RWPE2 (cell line): ENCODE measurements around the gene MLX.
A peak's percentile ranks its signal among the peaks of the same experiment; 100 is the strongest.

ENCODE experiments used
- ATAC-seq: fragments of 200-7000 bp; cut with Tn5 transposase; 3 replicates; pipeline ENCODE4 v1.9.1; 2021; ENCODE audit warnings: low read depth
- DNase-seq: peaks from one replicate; pipeline ENCODE4 v3.0.0-alpha.2; 2020; ENCODE audit warnings: low spot score
- H3K27ac ChIP-seq: fragments of 450-650 bp; 2 replicates; pipeline ENCODE4 v1.5.1; 2017; ENCODE audit warnings: mild to moderate bottlenecking; ENCODE audit not compliant: poor library complexity, severe bottlenecking
- H3K27me3 ChIP-seq: fragments of 250-450 bp; sonication (Bioruptor Pico); 2 replicates; pipeline ENCODE4 v1.5.1; 2021; ENCODE audit warnings: mild to moderate bottlenecking, moderate library complexity; ENCODE audit not compliant: insufficient read depth, poor library complexity, severe bottlenecking
- H3K36me3 ChIP-seq: fragments of 250-450 bp; sonication (Bioruptor Pico); 2 replicates; pipeline ENCODE4 v1.5.1; 2020; ENCODE audit warnings: low read depth, mild to moderate bottlenecking, moderate library complexity
- H3K4me1 ChIP-seq: fragments of 250-450 bp; sonication (Bioruptor Pico); 2 replicates; pipeline ENCODE4 v1.5.1; 2021; ENCODE audit warnings: mild to moderate bottlenecking, moderate library complexity; ENCODE audit not compliant: insufficient read depth, poor library complexity, severe bottlenecking
- H3K4me3 ChIP-seq: fragments of 250-450 bp; sonication (Bioruptor Pico); 2 replicates; pipeline ENCODE4 v1.5.1; 2021; ENCODE audit warnings: mild to moderate bottlenecking, moderate library complexity; ENCODE audit not compliant: severe bottlenecking
- H3K9me3 ChIP-seq: fragments of 250-450 bp; sonication (Bioruptor Pico); 2 replicates; pipeline ENCODE4 v1.5.1; 2021; ENCODE audit warnings: mild to moderate bottlenecking, moderate library complexity; ENCODE audit not compliant: severe bottlenecking
- TF ChIP-seq, protein P1 (sequence below): fragments of 450-650 bp; IDR thresholded peaks from one replicate; pipeline ENCODE4 v1.5.1; 2017; ENCODE audit warnings: mild to moderate bottlenecking, moderate library complexity; ENCODE audit not compliant: poor library complexity, severe bottlenecking

MLX gene

DNA sequence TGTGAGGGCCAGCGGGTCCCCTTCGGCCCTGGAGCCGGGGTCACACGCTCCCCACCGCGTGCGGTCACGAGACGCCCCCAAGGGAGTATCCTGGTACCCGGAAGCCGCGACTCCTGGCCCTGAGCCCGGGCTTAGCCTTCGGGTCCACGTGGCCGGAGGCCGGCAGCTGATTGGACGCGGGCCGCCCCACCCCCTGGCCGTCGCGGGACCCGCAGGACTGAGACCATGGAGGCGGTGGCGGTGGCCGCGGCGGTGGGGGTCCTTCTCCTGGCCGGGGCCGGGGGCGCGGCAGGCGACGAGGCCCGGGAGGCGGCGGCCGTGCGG lies 30.9 kb upstream of the MLX start, which contains the start of gene NAGLU:
TSS of gene NAGLU (plus strand) at position 194 of the 324 bp plus-strand sequence. CDS start at position 226, 32 bp downstream.
- Histone ChIP-seq H3K9me3 (no peaks in the 10 kb centered on the region), H3K27ac (peak within 1 kb of the TSS; percentile 78), H3K27me3 (no peaks in the 10 kb centered on the region), H3K4me1 (peaks cover 12% of the 10 kb centered on the region), H3K36me3 (peaks cover 5% of the 10 kb centered on the region; the same call in 1 of the 2 replicates), H3K4me3 (peak within 1 kb of the TSS; percentile 85)
- ATAC-seq (peak; percentile 77), DNase-seq (peak; percentile 85)
- TF ChIP-seq, protein P1, sequence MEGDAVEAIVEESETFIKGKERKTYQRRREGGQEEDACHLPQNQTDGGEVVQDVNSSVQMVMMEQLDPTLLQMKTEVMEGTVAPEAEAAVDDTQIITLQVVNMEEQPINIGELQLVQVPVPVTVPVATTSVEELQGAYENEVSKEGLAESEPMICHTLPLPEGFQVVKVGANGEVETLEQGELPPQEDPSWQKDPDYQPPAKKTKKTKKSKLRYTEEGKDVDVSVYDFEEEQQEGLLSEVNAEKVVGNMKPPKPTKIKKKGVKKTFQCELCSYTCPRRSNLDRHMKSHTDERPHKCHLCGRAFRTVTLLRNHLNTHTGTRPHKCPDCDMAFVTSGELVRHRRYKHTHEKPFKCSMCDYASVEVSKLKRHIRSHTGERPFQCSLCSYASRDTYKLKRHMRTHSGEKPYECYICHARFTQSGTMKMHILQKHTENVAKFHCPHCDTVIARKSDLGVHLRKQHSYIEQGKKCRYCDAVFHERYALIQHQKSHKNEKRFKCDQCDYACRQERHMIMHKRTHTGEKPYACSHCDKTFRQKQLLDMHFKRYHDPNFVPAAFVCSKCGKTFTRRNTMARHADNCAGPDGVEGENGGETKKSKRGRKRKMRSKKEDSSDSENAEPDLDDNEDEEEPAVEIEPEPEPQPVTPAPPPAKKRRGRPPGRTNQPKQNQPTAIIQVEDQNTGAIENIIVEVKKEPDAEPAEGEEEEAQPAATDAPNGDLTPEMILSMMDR = no peak

GRCh38 chr17:42536372-42537155 lies 30.3 kb upstream of the MLX start:
- Histone ChIP-seq H3K27me3 (no peaks in the 10 kb centered on the region), H3K9me3 (no peaks in the 10 kb centered on the region), H3K27ac (peak overlapping the region; percentile 78), H3K36me3 (peaks cover 5% of the 10 kb centered on the region; the same call in 1 of the 2 replicates), H3K4me1 (peaks cover 12% of the 10 kb centered on the region), H3K4me3 (peak overlapping the region; percentile 85)
- TF ChIP-seq, protein P1 = peak; percentile 20
- ATAC-seq (peak; percentile 73), DNase-seq (peak; percentile 83)

DNA sequence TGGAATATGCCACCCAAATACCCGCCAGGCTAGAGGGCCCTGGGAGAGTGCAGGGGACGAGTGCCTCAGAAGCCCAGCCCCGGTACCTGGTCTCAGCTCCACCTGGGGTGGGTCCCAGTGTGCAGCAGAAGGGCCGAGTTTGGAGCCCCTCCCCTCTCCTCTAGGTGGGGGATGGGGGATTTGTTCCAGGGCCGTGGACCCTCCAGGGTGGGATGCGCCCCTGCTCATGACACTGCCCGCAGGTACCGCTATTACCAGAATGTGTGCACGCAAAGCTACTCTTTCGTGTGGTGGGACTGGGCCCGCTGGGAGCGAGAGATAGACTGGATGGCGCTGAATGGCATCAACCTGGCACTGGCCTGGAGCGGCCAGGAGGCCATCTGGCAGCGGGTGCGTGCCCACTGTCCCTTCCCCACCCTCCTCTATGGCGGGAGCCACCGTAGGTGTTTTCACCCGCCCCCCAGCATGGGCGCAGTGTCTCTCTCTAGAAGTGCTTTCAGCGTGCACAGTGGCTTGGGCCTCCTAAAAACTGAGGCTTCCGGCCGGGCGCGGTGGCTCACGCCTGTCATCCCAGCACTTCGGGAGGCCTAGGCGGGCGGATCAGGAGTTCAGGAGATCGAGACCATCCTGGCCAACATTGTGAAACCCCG lies 29.6 kb upstream of the MLX start:
- TF ChIP-seq, protein P1 = no peak
- no peaks in the 10 kb centered on the region for H3K27me3 ChIP-seq
- DNase-seq (no peak), ATAC-seq (no peak)
- peaks cover 9% of the 10 kb centered on the region for H3K4me1 ChIP-seq
- H3K9me3 ChIP-seq = no peaks in the 10 kb centered on the region
- H3K36me3 ChIP-seq = peaks cover 6% of the 10 kb centered on the region
- H3K4me3 ChIP-seq = peak overlapping the region; percentile 85
- H3K27ac ChIP-seq = peak overlapping the region; percentile 78

DNA sequence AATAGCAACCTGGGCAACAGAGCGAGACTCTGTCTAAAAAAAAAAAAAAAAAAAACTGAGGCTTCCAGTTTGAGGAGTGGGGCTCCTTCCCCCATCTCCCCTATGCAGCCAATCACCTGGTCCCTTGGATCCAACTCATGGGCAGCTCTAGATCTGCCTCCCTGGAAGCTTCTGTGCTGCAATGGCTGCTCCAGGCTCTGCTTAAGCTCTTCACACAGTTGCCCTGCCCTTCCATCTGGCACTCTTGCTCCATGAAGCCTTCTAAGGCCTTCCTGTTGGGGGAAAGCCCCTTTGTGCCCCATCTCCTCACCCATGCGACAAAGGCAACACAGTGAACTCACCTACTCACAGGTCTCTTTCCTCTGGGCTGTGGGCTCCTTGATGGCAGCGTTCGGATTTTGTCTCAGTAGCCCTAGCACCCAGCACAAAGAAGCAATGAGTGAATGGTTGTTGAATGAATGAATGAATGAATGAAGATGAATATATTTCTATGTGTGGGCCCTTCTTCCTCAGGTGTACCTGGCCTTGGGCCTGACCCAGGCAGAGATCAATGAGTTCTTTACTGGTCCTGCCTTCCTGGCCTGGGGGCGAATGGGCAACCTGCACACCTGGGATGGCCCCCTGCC lies 29.0 kb upstream of the MLX start:
- no peaks in the 10 kb centered on the region for H3K27me3 ChIP-seq
- TF ChIP-seq, protein P1 = no peak
- no peaks in the 10 kb centered on the region for H3K9me3 ChIP-seq
- no peak overlapping the region for H3K4me3 ChIP-seq
- no peak for ATAC-seq
- peaks cover 9% of the 10 kb centered on the region for H3K36me3 ChIP-seq
- H3K4me1 ChIP-seq = peaks cover 9% of the 10 kb centered on the region
- H3K27ac ChIP-seq = no peak overlapping the region
- no peak for DNase-seq
